DMS153 (cell line): ENCODE data around the gene AHSA1.
A peak's percentile ranks its signal among the peaks of the same experiment; 100 is the strongest.
"Not testable (repeated sequence)": the region's sequence is repeated elsewhere in the genome, so short reads cannot be mapped to it uniquely, and the experiment has no call there.

Source experiments
- DNase-seq: peaks from one replicate; lab custom pipeline; 2025; lab: John Stamatoyannopoulos, UW

AHSA1 gene

DNA sequence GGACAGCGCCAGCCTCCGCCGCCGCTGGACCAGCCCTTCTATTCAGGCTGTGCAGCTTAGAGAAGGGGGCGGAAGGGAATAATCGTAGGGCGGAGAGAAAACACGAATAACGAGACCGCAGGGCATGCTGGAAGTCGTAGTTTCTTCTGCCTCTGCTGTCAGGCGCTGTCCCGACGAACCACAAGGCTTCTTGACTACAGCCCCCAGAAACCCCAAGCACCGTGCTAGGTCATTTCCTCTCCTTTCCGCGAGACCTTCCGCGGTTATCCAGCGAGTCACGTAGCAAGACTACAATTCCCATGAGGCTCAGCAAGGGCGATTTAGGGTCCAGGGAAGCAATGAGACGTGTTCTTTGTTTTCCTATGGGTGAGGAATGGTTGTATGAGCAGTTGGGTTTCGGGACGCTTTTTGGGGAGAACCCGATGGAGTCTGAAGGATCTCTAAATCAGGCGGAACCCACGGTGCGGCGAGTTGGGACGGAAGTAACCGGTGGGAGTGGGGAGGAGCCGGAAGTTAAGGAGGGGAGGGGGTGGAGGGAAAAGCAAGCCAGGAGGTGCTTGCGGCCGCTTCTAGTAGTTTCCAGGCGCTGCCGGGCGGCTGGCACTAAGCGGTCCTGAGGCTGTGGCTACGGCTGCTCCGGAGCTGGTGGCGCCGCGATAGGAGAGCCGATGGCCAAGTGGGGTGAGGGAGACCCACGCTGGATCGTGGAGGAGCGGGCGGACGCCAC lies at the start of gene AHSA1, which contains the start of gene VIPAS39:
Gene AHSA1, plus strand, starts transcription at position 572 of the 727 bp plus-strand sequence. Its CDS starts 97 bp downstream, at position 669.
Gene VIPAS39, minus strand, starts transcription at position 80 of the 727 bp plus-strand sequence. CDS start 3,499 bp downstream, outside the sequence.
- peak; percentile 99 for DNase-seq

GRCh38 chr14:77409131-77409533 lies 48.8 kb upstream of the AHSA1 start:
- DNase-seq: no peak

DNA sequence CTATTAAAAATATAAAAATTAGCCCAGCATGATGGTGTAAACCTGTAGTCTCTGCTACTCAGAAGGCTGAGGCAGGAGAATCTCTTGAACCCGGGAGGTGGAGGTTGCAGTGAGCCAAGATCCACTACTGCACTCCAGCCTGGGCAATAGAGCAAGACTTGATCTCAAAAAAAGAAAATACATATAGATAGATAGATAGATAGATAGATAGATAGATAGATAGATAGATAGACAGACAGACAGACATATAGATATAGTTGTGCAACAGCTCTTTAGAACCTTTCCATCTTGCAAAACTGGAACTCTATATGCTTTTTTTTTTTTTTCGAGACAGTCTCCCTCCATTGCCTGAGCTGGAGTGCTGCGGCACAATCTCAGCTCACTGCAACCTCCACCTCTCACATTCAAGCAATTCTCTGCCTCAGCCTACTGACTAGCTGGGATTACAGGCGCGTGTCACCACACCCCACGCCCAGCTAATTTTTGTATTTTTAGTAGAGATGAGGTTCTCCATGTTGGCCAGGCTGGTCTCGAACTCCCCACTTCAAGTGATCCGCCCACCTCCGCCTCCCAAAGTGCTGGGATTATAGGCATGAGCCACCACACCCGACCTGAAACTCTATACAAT lies 42.4 kb upstream of the AHSA1 start:
- not testable (repeated sequence) for DNase-seq

DNA sequence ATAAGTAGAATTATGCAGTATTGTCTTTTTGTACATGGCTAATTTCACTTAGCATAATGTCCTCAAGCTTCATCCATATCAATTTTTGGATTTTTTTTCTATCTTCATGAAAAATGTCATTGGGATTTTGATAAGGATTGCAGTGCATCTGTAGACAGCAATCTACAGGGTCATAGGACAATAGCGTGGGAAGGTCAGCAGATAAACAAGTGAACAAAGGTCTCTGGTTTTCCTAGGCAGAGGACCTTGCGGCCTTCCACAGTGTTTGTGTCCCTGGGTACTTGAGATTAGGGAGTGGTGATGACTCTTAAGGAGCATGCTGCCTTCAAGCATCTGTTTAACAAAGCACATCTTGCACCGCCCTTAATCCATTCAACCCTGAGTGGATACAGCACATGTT lies 41.8 kb upstream of the AHSA1 start:
- not testable (repeated sequence) for DNase-seq

- no peak for DNase-seq
These were observed 41.1 kb upstream of the AHSA1 start for GRCh38 chr14:77416836-77417235.

DNA sequence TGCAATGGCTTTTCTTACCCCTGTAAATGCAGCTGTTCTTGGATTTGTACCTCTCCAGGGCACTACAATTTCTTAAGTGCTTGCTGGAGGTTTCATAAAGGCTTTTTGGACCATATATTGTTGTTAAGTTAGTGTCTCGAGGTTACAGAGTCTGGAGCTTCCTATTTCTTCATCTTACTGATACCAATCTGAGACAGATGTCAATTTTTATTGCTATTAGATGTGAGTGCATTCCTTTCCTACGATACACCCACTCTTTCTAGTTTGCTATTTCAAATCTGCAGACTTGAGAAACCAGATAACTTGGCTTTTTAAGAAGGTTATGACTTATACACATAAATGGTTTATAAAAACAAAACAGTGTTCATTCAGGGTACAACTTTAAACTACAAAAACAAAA lies 36.7 kb upstream of the AHSA1 start:
- no peak for DNase-seq

- no peak for DNase-seq
These were observed 34.5 kb upstream of the AHSA1 start, which contains the start of gene NOXRED1 for GRCh38 chr14:77423423-77423822. Gene NOXRED1, minus strand, starts transcription at chr14:77423523. Its CDS starts 634 bp downstream, at chr14:77422889.

- no peak for DNase-seq
These were observed 33.0 kb upstream of the AHSA1 start for GRCh38 chr14:77424862-77425261.

DNA sequence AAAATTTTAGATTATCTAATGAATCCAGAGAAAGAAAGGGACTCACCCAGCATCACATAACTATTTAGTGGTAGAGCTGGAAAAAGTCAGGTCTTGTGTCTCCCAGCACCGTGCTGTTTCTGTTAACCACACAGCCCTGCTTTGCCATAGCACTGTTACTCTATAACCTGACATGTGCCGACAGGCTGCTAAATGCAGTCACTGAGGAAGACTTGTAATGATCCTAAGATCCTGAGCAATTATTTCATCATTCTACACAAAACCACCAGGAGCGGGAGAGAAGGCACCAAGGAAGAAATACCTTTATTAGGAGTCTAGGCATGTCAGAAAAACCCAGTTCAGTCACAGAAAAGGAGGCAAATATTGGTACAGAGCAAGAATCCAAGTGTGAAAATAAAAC lies 31.5 kb upstream of the AHSA1 start:
- no peak for DNase-seq

DNA sequence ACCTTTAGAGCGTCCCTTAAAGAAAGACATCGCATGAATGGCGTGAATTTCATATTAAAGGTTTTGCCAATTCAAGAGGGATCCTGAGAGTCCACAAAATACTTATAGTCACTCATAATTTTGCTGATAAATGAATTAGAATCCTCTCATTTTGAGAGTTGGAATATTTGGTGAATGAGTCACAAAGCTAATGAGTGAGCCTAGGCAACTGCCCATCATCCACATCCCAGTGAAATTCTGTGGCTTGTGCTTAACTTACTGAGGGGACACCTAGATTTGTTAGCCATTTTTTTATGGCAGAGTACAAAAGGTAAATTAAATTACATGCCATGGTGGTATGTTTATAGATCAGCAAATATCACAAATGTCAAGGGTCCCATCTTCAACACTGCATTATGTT lies 21.9 kb upstream of the AHSA1 start:
- DNase-seq: no peak

DNA sequence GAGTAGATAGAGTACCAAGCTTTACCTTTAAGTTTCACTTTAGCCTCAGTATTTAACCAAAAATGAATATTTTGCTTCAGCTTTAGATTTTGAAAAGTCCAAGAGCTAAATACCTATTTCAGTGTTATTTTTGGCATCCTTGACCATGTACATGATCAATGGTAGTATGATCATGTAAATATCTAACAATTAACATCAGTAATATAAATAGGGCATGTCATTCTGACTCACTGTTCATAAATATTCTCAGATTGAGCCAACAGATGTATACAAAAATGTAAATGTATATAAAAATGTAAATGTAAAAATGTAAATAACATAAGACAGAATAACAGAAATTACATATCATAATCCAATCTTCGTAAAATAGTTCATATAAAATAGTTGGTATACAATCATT lies 19.3 kb upstream of the AHSA1 start:
- DNase-seq: no peak

DNA sequence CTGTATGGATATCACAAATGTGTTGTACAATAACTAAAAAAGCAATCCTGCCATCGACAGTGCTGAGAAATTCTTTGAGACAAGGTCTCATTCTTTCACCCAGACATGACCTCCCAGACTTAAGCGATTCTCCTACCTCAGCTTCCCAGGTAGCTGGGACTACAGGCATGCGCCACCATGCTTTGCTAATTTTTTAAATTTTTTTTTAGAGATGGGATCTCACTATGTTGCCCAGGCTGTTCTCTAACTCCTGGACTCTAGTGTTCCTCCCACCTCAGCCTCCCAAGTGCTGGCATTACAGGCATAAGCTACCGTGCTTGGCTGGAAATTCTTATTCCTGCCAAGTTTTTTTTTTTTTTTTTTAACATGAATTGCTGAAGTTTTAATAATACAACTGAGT lies 18.0 kb upstream of the AHSA1 start:
- no peak for DNase-seq

GRCh38 chr14:77442196-77442595 lies 15.7 kb upstream of the AHSA1 start:
- DNase-seq: no peak

GRCh38 chr14:77455966-77456640 lies 1.8 kb upstream of the AHSA1 start:
- no peak for DNase-seq

DNA sequence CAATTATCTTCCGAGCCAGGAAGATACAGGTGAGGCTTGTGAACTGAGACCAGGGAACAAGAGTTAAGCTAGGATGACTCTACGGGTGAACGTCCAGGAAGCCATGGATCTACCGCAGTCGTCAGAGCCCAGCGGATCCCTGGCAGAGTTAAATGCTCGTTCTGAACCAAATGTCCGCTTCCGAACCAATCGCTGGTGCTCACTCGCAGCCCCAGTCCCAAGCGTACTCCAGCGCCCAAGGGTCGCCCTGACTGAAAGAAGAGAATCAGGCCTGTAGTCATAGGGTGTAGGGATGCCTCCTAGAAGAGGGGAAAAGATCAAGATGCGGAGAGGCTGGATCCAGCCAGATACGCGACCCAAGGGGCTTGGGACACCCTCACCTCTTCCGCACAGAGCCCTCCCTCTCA lies 775 bp upstream of the AHSA1 start:
- no peak for DNase-seq

DNA sequence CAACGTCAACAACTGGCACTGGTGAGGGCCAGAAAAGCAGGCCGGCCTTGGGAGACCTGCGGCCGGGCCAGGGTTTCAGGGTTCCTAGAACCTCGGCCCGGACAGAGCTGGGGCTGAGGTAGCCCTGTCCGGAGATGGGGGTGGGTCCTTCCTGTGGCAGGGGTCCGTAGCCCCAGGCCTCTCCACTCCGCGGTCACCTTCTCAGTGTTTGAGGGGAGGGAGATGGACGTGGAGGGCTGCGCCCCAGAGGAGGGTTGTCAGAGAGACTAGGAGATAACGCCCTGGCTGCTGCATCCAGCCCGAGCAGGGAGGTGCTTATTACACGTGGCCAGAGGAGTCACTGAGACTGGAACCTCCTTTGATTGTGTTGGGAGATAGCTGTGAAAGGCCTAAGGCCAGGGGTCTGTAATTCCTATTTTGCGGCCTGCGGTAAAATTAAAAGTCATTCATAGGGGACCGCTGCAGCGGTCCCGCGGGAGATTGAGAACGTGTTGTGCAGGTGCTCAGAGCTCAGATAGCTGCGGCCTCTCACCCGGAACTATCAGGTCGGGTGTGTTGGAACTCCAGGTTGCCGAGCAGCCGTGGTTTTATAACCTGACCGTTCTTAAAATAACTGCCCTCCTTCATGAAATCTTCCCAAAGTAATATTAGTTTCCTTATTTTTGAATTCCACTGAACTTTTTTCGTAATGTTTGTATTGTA lies 507 bp downstream of the AHSA1 start:
- no peak for DNase-seq

DNA sequence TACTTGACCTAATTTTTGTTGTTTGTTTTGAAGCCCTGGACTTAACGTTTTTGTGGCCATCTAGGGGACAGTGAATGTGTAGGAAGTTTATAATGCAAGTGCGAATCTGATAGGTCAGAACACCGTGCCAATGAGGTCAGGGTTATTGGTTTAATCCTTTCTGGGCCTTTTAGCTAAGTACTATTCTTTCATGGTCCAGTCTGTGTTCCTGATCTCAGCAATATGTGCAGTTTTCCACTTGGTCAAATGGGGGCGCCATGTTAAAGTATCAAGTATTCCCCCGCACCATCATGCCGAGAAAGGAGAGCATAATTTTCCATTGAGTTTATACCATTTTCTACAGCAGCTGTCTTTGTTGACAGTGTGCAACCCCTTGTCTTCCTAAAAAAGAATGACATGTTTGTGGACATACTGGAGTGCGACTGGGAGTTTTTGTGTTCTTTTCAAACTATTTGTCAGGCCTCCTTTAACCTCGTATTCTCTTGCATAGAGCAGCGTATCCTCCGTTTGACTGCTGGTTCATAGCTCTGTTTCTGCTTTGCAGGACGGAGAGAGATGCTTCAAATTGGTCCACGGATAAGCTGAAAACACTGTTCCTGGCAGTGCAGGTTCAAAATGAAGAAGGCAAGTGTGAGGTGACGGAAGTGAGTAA lies 1.3 kb downstream of the AHSA1 start:
- peak; percentile 18 for DNase-seq

DNA sequence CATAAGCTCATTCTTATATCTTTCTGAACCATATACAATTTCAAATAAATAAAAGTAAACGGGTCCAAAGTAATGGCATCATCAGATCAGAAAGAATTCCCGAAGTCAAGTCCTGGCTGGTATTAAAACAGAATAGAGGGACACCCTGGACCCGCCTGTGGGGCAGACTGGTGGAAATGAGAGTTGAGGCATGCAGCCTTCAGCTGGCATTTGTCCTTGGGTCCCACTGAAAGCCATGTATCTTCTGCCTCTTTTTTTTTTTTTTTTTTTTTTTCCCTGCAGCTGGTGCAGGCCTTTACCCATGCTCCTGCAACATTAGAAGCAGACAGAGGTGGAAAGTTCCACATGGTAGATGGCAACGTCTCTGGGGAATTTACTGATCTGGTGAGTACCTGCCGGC lies 9.9 kb downstream of the AHSA1 start:
- DNase-seq: no peak

DNA sequence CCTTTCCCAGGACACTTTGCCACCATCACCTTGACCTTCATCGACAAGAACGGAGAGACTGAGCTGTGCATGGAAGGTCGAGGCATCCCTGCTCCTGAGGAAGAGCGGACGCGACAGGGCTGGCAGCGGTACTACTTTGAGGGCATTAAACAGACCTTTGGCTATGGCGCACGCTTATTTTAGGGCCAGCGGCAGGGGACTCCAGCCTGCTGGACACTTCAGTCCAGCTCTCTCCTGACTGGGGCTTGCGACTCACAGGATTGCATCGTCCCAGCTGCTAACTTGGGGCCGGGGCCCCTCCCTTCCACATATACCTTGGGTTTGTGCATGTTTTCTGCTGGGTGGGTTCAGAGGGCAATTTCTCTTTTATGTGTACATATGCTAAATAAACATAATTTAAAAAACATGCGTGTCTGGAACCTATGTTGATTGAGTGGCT lies 11.2 kb downstream of the AHSA1 start:
- DNase-seq: no peak

GRCh38 chr14:77469539-77469938 lies 11.6 kb downstream of the AHSA1 start:
- no peak for DNase-seq

DNA sequence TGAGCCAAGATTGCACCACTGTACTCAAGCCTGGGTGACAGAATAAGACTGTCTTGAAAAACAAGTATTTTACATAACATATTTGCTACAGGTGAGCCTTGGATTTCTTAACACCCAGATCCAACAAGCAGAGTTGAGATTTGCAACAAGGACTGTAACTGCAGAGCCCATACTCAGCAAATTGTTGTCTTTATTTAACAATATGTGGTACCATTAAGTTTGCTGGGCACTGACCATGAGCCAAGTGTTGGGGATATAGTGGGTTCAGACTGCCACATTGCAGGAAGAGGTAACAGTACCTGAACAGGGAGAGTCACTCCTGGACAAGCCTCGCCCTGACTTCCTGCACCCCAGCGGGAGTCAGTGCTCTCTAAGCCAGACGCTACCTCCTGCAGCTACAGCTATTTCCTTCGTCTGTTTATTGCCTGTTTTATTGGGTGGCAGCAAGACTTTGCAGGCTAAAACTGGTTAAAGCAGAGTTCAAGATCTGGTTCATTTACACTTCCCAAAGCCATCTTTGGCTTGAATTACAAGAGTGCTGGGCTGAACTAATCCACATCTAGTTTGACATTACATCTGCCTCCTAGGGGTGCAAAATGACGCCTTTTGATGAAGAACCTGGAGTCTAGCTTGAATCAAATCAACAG lies 12.5 kb downstream of the AHSA1 start:
- DNase-seq: no peak
